HG03025 (cell line): ENCODE data around the gene MSX1.

Experiments
- ATAC-seq: cut with Tn5 transposase; IDR thresholded peaks from one replicate; pipeline ENCODE4 v1.9.1; 2021; ENCODE audit warnings: mild to moderate bottlenecking, moderate library complexity; ENCODE audit not compliant: unreplicated experiment, low FRiP score

The MSX1 gene

DNA sequence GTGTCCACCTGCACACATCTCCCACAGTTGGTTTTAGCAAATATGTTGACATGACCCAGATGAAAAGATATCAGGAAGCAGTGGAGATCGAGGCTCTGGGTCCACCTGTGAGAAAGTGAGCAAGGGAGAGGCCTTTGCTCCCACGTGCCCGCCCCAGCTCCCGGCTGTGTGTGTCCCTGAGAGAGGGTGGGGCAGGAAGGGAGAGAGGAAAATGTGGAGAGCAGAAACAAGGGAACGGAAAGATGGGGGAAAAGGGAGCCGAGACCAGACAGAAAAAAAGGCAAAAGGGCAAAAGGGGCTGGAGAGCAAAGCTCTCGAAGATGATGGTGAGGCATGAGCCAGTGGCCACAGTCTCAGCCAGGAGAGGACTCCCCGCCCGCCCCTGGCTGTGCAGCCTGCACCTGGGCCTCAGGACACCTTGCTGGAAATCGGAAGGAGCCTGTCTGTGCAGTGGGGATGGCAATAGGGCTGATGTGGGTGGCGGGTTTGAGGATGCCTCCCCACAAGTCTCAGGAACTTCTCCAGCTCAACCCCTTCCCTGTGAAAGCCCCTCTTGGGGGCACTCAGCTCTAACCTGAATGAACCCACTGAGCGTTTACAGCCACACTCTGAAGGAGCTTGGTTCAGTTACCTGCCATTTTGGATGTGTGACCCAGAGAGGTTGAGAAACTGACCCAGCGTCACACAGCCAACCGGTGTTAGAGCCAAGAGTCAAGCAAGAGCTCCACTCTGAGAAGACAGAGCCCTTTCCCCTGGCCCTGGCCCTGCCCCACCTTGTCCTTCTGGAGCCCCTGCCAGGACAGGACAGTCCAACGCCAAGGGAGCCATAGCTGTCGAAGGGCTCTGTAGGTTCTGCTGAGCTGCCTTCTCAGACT, 20.3 kb upstream of the MSX1 start:
- ATAC-seq = no peak

DNA sequence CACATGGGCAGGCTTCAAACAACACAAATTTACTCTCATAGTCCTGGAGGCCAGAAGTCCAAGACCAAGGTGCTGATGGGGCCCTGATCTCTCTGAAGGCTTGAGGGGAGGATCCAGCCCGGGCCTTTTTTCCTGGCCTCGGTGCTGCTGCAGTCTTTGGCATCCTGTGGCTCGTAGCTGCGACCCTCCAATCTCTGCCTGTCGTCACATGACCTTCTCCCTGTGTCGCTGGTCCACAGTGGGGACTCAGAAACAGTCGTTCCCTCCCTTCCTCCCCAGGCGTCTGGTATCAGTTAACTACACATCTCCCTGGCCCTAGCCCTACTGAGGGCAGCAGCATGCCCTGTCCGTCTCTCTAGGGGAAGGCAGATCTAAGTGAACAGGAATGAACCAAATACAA, 19.1 kb upstream of the MSX1 start:
- no peak for ATAC-seq

DNA sequence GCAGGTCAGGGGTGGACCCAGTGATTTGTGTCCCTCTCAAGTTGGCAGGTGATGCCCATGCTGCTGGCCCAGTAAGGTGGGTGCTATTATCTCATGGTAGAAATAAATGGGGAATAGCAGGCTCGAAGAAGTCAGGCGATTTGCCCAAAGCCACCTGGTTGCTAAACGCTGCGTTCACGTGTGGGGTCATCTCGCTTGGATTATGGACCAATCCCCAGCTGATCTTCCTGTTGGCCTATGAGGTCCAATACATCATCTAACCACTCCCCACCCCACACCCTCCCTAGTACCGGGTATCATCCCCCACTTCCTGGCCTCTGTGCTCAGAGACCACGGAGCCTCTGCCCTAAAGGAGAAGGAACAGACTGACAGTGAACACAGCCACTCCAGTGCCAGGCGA, 18.3 kb upstream of the MSX1 start:
- no peak for ATAC-seq

DNA sequence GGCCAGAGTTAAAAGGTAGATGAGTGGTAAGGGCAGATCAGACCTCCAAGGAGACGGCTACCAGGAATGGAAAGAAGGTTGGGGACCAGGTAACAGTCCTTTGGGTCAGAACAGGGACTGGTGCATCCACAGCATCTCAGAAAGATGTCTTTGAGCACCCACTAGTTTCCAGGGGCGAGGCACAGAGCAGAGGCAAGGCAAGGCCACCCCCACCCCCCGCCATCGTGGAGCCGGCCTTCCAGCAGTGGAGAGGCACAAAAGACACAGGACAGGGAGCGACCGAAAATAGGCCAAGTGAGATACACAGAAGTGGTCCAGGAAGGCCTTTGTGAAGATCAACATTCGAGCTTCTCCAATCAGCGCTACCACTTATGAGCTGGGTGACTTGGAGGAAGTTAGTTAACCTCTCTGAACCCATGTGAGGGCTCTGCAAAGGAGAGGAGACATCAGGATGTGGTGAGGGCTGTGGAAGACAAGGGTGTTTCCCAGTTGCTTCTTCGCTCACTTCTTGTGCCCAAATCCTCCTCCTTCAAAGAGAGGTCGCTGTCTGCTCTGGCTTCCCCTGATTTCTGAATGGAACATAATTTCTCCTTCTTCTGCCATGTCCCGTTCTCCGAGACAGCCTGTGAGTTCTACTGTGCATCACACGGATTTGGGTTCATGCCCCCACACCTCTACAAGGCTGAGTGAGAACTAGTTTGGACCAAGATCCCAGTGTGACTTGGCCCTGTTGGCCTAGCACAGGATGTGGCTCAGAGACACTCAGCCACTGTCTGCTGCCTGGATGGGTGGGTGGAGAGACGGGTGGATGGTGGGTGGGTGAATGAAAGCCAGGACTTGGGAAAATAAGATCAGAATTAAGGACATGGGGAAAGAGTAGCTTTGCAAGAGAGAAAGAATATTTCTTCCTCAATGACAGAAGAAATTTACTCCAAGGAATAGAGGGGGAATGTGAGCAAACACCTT, 16.7 kb upstream of the MSX1 start:
- no peak for ATAC-seq

DNA sequence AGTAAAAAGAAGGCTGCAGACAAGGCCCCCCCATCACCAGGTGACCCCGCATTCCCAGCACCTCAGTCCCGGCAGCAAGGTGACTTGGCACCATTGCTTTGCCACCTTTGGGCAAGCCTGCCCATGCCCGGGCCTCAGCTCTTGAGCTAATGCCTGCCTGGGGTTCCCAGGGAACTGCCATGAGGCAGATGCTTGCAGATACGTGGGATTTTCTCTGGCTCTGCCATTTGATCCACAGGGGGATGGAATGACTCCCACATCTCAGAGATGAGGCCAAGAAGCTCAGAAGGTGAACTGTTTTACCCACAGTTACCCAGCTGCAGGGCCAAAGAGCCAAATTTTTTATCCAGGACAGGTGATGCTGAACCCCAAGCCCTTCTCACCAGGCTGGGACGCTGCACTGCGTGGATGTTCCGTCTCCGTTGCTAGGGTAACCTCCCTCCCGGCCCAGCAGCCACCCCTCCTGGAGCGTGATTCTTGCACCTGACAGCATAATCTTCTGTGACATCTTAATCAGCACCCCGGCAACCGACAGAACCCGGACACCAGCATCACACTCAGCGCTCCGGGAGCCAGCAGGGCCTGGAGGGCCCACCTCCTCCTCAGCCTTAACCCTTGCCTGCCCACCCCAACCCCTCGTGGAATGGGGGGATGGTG, 15.7 kb upstream of the MSX1 start:
- no peak for ATAC-seq

DNA sequence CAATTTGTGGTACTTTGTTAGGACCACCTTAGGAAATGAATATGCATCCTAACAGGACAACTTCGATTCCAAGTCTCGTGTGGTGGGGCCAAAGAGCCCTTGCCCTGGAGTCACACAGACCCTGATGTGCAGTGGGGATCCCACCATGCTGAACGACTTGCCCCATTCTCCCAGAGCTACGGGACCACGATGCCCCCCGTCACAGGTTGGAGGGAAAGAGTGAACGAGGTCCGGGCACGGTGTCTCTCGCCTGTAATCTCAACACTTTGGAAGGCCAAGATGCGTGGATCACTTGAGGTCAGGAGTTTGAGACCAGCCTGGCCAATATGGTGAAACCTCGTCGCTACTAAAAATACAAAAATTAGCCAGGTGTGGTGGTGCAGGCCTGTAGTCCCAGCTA, 14.4 kb upstream of the MSX1 start:
- ATAC-seq = no peak

DNA sequence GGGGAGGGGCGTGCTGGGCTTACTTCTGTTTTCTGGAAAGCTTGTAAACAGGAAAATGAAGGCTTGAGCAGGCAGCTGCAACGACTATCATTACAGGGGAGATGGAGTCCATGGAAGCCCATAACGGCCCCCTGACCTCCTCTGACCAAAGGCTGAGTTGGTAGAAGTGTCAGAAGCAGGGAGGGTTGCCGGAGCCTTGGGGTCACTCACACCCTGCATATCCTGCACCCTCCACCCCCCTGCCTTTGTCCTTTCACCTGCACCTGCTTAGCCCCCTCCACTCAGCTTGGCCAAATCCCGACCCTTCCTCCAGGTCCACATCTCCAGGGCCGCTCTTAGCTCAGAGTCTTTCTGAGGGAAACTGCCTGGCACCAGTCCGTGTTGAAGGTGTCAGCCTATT, 12.5 kb upstream of the MSX1 start:
- ATAC-seq = no peak

DNA sequence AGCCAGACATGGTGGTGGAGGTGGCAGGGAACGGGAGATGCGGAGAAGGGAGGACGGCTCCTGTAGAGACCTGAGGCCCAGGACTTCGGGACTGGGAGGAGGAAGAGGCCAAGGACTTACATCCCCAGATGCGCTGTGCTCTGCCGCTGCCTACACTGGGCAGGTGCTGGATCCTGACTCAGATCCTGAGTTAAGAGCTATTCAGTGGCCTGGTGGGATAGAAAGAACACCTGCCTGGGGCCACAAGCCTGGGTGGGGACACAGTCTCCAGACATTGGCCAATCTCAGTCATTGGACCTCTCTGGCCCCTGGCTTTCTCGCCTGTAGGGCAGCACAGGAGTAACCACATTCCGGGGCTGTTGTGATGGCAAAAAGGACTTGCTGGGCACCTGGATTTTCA, 10.9 kb upstream of the MSX1 start:
- no peak for ATAC-seq

DNA sequence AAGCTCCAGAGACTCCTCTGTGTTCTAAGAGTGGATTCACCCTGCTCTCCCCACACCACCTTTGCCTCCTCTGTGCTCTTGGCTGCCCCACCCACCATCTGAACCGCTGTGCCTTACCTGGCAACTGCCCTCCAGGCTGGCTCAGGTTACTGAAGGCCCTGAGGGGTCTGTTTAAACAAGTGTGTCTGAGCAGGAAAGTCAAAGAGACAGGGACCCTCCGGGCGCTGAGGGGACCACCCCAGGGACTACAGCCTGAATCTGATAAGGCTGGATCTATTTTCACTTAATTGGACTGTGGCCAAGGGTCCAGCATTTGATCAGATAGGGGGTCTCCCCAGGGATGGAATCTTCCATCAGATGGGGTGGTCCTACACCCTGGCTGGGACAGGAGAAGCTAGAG, 10.4 kb upstream of the MSX1 start:
- no peak for ATAC-seq

DNA sequence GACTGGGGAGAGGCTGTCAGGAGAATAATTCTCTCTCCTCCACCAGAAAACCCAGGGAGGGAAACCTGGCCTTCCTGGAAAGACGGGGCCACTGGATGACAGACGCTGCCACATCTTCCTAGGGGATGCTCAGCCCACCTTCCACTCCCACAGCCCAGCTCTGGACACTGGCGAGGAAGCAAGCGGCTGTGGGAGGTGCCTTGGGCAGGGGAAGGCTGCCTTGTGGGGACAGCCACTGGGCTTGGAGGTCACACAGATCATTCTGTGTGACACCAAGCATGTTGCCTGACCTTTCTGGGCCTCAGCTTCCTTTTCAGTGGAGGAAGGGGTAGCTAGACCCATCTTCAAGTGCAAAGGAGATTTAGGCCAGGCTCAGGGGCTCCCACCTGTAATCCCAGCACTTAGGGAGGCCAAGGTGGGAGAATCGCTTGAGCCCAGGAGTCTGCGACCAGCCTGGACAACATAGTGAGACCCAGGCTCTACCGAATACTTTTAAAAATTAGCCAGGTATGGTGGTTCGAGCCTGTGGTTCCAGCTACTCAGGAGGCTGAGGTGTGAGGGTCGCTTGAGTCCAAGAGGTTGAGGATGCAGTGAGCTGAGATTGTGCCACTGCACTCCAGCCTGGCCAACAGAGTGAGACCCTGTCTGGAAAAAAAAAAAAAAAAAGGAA, 9.8 kb upstream of the MSX1 start:
- ATAC-seq = no peak

DNA sequence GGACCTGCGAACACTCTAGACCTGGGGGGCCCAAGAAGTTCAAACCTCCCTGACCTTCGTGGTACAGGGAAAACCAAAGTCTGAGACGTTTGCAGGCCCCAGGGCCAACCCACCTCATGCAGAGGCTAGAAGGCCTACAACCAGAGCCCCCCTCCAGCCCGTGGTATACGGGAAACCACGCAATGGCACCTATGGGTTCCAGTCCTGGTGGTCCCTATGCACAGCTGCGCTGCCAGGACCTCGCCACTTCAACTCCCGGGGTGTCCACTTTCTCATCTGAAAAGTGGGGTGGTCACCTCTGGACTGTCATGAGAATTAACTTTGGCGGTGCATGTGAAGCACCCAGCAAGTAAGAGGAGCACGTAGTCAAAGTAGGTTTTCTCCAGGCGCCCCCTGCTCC, 8.4 kb upstream of the MSX1 start:
- no peak for ATAC-seq

DNA sequence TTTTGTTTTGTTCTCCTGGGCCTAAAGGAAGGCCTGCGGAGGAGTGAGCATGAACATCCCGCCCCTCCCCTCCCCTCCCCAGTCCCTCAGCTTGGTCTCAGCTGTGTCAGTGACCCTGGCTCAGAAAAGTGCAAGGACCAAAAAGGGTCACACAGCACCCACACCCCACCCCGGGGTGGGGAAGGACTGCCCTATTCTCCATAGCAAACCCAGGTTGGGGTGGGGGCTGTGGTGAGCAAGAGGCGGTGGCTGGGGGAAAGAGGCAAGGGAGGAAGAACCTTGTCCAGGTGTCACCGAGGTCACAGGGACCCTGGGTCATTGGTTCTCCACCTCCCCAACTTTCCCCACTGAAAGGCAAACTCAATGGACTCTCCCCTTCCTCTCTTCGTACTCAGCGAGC, 7.6 kb upstream of the MSX1 start:
- no peak for ATAC-seq

DNA sequence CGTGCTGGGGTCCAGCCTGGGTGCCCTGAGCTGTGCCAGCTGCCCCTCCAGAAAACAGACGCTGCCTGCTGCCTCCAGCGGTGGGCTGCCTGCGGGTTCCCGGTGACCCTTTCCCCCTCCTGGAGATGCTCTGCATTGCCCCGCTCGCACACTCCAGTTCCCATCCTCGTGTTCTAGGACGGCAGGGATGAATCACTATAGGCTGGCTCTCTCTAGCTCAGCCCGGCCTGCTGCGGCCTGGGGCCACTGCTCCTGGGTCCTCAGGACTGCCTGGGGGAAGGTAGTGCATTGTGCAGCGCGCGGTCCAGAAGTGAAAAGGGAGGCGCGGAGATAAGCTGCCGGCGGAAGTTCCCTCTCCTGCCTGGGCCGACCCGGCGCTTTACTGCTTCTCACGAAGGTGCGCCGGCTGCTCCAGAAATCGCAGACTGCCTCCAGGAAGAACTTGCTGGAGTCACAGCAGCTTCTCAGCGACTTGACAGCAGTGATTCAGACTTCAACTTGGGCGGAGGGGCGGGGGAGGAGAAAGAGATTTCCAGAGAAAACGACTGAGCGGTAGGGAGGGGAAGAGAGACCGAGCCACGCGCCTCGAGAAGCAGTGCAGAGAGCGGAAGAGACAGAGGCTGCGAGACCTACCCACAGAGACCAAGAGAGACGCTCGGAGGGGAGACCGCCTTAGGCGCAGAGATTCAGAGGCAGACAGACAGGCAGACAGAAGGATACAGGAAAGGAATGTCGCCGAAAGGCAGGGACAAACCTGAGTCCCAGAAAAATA, 6.7 kb upstream of the MSX1 start:
- peak; percentile 67 for ATAC-seq

DNA sequence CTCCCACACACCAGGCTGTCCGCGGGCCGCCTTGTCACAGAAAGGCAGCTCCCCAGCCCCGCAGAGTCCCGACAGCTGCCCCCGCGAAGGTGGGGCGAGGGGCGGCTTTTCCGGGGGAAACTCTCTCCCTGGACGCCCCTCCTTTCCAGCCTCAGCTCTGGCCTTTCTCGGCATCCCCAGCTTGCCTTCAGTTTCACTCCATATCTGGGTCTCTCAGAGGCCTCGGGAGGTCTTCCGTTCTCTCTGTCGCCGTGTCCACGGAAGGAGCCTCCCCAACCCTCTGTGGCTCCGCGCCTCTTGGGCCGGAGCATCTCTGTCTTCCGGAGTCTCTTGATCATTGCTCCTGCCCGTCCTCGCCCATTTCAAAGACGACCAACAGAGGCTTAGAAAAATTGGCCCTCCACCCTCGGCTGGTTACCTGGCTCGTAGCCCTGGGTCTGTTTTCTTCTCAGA, 6.1 kb upstream of the MSX1 start:
- ATAC-seq = peak; percentile 17

DNA sequence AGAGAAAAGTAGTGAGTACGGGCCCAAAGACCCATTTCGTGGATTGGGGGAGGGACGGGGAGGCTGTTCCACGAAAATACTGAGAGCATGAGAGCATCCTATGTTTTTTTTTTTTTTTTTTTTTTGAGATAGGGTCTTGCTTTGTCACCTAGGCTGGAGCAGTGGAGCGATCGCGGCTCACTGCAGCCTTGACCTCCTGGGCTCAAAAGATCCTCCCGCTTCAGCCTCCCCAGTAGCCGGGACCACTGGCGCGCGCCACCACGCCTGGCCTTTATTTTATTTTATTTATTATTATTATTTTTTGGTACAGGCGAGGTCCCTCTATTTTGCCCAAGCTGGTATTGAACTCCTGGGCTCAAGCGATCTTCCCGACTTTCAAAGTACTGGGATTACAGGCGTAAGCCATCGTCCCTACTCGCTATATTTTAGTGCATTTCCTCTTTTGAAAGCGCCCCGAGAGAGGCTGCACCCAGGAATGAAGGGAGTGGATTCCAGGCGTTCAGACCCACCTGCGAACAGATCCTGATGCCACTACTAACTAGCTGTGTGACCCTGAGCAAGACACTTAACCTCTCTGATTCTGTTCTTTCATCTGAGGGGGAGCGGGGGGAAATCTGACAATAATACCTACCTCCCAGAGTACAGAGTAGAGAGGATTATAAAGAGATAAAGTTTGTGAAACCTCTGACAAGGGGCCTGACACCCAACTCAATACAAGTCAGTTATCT, 5.4 kb upstream of the MSX1 start:
- no peak for ATAC-seq

DNA sequence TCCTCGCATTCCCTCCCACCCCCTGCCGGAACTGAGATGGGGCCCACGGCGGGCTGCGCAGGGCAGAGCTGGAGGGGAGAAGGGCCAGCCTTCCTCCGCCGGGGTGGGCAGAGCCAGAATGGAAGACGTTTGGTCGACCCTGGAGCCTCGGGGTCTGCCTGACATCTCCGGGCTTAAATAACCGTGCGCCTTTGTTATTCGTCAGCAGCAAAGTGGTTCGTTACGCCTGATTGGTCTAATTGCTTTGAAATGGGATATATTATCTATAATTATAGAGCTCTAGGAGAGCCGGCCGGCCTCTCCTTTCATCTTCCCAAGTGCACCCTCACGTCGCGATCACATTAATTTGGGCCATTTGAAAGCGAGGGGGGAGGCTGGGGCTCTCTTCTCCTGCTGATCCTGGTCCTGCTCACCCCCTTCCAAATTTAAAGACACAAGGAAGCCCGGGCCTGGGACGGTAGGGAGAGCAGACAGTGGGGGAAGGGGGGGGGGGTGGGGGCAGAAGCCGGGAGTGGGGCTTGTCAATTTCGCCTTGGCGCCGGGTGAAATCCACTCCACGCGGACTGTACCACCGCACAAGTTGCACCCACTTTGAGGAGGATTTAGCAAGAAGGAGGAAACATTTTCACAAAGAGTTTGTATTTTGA, 4.7 kb upstream of the MSX1 start:
- no peak for ATAC-seq

DNA sequence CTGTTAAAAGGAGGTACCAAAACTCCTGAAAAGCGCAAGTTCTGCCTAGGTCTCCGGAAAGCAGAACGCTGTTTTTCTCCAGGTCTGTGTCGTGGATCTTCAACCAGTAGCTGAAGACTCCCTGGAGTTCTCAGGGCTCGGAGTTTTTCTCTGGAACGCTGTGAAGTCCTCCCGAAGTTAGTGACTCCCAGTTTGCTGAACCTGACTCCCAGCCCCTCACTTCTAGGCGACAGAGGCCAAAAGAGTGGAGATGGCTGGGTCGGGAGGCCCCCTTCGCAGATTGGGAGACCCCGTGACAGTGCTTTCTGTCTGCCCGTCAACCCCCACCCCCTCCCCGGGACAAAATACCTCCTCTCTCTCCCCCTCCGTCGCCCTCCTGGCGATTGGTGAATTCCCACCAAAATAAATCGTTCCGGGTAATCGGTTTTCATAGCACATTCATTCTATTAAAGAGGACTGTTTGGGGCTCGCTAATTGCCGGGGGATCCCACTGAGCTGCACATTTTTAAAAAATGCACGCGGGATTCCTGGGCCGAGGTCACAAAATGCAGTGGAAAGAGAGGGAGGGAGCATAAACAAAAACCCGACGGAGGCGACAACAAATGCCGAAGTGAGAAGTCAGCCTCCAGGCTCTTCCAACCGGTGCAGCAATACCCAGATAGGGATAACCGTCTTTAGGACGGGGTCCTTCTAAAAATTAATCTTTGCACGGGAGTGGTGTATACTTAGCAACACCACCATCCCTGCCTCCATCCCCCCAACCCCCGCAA, 4.0 kb upstream of the MSX1 start:
- ATAC-seq = no peak
